ENCODE measurements around the gene PIGN. TPM values are rescaled to one million over a fixed set of nuclear protein-coding genes. Genes with fewer than 3 reads are reported as not detected.

The PIGN gene
- total RNA-seq, 1 experiment from 2014 or later = 30.9 TPM

DNA sequence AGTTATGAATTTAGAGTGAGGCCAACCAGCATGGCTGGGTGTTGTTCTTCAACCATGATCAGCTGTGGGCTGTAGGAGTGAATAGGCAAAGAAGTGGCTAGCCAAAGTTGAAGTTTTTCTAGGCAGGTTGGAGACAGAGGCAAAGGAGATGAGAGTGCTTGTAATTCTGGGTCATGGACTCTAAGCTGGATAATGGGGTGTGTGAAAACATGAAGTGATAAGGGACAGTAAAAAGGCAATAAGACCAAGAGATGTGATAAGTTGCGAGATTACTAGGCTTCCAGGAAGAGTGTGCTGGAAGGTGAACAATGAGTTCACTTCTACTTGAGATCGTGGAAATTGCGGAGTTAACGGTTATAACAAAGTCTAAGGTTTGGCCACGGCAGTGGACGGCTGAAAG, 175.4 kb downstream of the PIGN start:
- no peak for DNase-seq
- Histone ChIP-seq H3T11ph (ENCODE audit: low read length) (no peak overlapping the region), H3K23ac (ENCODE audit: insufficient read length, low read depth, low read length) (no peak overlapping the region), H2BK5ac (ENCODE audit: insufficient read length, low read length) (no peak overlapping the region), H2BK20ac (ENCODE audit: low read depth, low read length, poor library complexity, severe bottlenecking) (no peak overlapping the region), H4K91ac (ENCODE audit: insufficient read length, low read depth, low read length) (no peak overlapping the region), H4K20me1 (ENCODE audit: control insufficient read depth, insufficient read depth, insufficient read length) (no peaks in the 10 kb centered on the region), H3K4me1 (ENCODE audit: insufficient read depth, low read length) (no peaks in the 10 kb centered on the region), H2BK15ac (ENCODE audit: low read depth, low read length) (no peak overlapping the region), H3K27me3 (ENCODE audit: insufficient read depth, low read length) (no peaks in the 10 kb centered on the region), H3K18ac (ENCODE audit: insufficient read length, low read depth, low read length) (no peak overlapping the region), H2BK120ac (ENCODE audit: low read depth, low read length, poor library complexity, severe bottlenecking) (no peak overlapping the region), H3K4me2 (ENCODE audit: insufficient read depth, insufficient read length, low read length) (no peak overlapping the region), H3K27ac (ENCODE audit: insufficient read length, low read depth, low read length) (no peak overlapping the region), H4K5ac (ENCODE audit: insufficient read length, low read depth, low read length) (no peak overlapping the region), H3K79me2 (ENCODE audit: insufficient read depth, low read length) (no peaks in the 10 kb centered on the region), H3K9me3 (ENCODE audit: control insufficient read depth, low read depth, low read length) (peaks cover 3% of the 10 kb centered on the region), H3K23me2 (ENCODE audit: insufficient read length, low read depth, low read length, poor library complexity, severe bottlenecking) (no peaks in the 10 kb centered on the region), H3K4ac (ENCODE audit: low read depth, low read length) (no peak overlapping the region), H3K9ac (ENCODE audit: extremely low read depth, insufficient read length, low read length) (no peak overlapping the region), H3K56ac (ENCODE audit: insufficient read length, low read depth, low read length) (no peak overlapping the region), H2AK5ac (ENCODE audit: insufficient read length, low read length) (no peak overlapping the region), H2AFZ (ENCODE audit: low read length) (no peak overlapping the region), H2BK12ac (ENCODE audit: insufficient read length, low read depth, low read length) (no peak overlapping the region), H3K14ac (ENCODE audit: insufficient read depth, low read length) (no peak overlapping the region), H4K8ac (replicated peaks; ENCODE audit: insufficient read length, low read depth, low read length) (no peak overlapping the region), H3K79me1 (ENCODE audit: insufficient read depth, low read depth, low read length, poor library complexity, severe bottlenecking) (no peaks in the 10 kb centered on the region)
- Mint-ChIP-seq H3K9me3 (peaks cover 11% of the 10 kb centered on the region in 2 experiments), H3K36me3 (ENCODE audit: insufficient read depth in 1 of 3, low read depth in 3 of 3) (peaks cover 4 to 13% (median 8%) of the 10 kb centered on the region in 3 experiments), H3K4me1 (no peaks in the 10 kb centered on the region), H3K27me3 (ENCODE audit: low read depth) (no peaks in the 10 kb centered on the region), H3K4me3 (no peak overlapping the region), H3K27ac (no peak overlapping the region)
- no CpG with 5 or more reads among the region's 6 CpGs for WGBS (ENCODE audit: extremely low coverage, insufficient read length, low lambda C conversion rate)
- TF ChIP-seq, protein P1, sequence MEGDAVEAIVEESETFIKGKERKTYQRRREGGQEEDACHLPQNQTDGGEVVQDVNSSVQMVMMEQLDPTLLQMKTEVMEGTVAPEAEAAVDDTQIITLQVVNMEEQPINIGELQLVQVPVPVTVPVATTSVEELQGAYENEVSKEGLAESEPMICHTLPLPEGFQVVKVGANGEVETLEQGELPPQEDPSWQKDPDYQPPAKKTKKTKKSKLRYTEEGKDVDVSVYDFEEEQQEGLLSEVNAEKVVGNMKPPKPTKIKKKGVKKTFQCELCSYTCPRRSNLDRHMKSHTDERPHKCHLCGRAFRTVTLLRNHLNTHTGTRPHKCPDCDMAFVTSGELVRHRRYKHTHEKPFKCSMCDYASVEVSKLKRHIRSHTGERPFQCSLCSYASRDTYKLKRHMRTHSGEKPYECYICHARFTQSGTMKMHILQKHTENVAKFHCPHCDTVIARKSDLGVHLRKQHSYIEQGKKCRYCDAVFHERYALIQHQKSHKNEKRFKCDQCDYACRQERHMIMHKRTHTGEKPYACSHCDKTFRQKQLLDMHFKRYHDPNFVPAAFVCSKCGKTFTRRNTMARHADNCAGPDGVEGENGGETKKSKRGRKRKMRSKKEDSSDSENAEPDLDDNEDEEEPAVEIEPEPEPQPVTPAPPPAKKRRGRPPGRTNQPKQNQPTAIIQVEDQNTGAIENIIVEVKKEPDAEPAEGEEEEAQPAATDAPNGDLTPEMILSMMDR (conservative IDR thresholded peaks at IDR 0.05) = no peak

Data from H9 (cell line).